Measurements from ENCODE around the gene PADI3. TPM values are rescaled to one million over a fixed set of nuclear protein-coding genes. Genes with fewer than 3 reads are reported as not detected.

Gene PADI3
- total and polyA plus RNA-seq, 9 of the 15 experiments (the other 6 are each of a cell fraction or from before 2014, with no cell fraction given): not detected

- BruUV-seq (replicated peaks): no TSS peak
- DNase-seq (ENCODE audit: extremely low read depth in 1 of 4, low spot score in 3 of 4): no peak
- POLR2A ChIA-PET: interaction anchor here (0.6 to 1.5 kb wide), 5 partner anchors 10 to 153 kb away, joined by 3 to 5 read pairs (median 3); no protein-coding TSS in a partner anchor
- no peaks in the 10 kb centered on the region for H3K9me1 ChIP-seq (ENCODE audit: control insufficient read depth, insufficient read depth, low read length)
- H3K4me2 ChIP-seq (ENCODE audit: insufficient read depth, low read length): no peak overlapping the region
- ATAC-seq: no peak
- H2AFZ ChIP-seq (ENCODE audit: low read depth, low read length): no peak overlapping the region
- in situ Hi-C loops (cut with MboI) (no loop called here), intact Hi-C loops (cut with micrococcal nuclease) (no loop called here)
- H3K9ac ChIP-seq (ENCODE audit: insufficient read depth in 1 of 2, low read depth in 2 of 2, low read length in 2 of 2): no peak overlapping the region
- H3K27ac ChIP-seq (ENCODE audit: extremely low read depth, low read depth, low read length): no peak overlapping the region
- CTCF ChIA-PET (ENCODE audit: low intra/inter-chr PET ratio): no interaction called here
- no peaks in the 10 kb centered on the region for H3K36me3 ChIP-seq (ENCODE audit: control insufficient read depth, insufficient read depth, low read length)
- H3K27me3 ChIP-seq (ENCODE audit: control insufficient read depth in 2 of 2, insufficient read depth in 2 of 2, low read length in 2 of 2): peaks cover 15 to 51% of the 10 kb centered on the region in 2 experiments; a peak in 4 of 5 replicates
- FAIRE-seq: no peak
- H3K4me3 ChIP-seq: no peak overlapping the region
- H4K20me1 ChIP-seq (replicated peaks; ENCODE audit: control insufficient read depth, insufficient read depth, low read length): peaks cover 6% of the 10 kb centered on the region; the same call in 1 of the 2 replicates
- WGBS (ENCODE audit: insufficient coverage, low coverage, missing lambda C conversion rate): 2% methylated on average over 8 of the region's 8 CpGs
- no peaks in the 10 kb centered on the region for H3K79me2 ChIP-seq (ENCODE audit: control insufficient read depth, insufficient read depth, low read length)
- no peaks in the 10 kb centered on the region for H3K9me3 ChIP-seq (replicated peaks; ENCODE audit: control insufficient read depth, insufficient read depth, low read depth, low read length)
- H3K4me1 ChIP-seq (replicated peaks in 1 of 2; ENCODE audit: control insufficient read depth in 2 of 2, insufficient read depth in 2 of 2, low read length in 2 of 2): no peaks in the 10 kb centered on the region
- TF ChIP-seq TEAD4 (IDR thresholded peaks at IDR 0.05; ENCODE audit: low read length) (no peak), TEAD4 (CRISPR knock-in tag; IDR thresholded peaks at IDR 0.05; ENCODE audit: borderline replicate concordance) (no peak), HBP1 (CRISPR knock-in tag; IDR thresholded peaks at IDR 0.05) (no peak), ZNF609 (CRISPR knock-in tag; IDR thresholded peaks at IDR 0.05; ENCODE audit: borderline replicate concordance) (no peak), ZBTB33 (CRISPR knock-in tag; IDR thresholded peaks at IDR 0.05) (no peak), HOXB6 (CRISPR knock-in tag; IDR thresholded peaks at IDR 0.05; ENCODE audit: borderline replicate concordance) (no peak), ZBTB2 (IDR thresholded peaks at IDR 0.05) (no peak), SRSF1 (IDR thresholded peaks at IDR 0.05; ENCODE audit: low read depth, low read length) (no peak), POLR2H (tag; IDR thresholded peaks at IDR 0.05; ENCODE audit: low read depth) (no peak), BHLHE40 (IDR thresholded peaks at IDR 0.05; ENCODE audit: low read length) (no peak), XRCC5 (IDR thresholded peaks at IDR 0.05; ENCODE audit: low read depth, low read length) (no peak), ELF4 (CRISPR knock-in tag; IDR thresholded peaks at IDR 0.05) (no peak), EHMT2 (IDR thresholded peaks at IDR 0.05) (no peak), CAMTA2 (CRISPR knock-in tag; conservative IDR thresholded peaks at IDR 0.05) (no peak)
These were observed 48.7 kb upstream of the PADI3 start for GRCh38 chr1:17200246-17200645.
